ENCODE measurements around the gene HDDC2.

GRCh38 chr6:125252891-125253290, 48.9 kb downstream of the HDDC2 start:
- TF ChIP-seq CREB1 (CRISPR knock-in tag; IDR thresholded peaks at IDR 0.05): no peak
- TF ChIP-seq CTCF (IDR thresholded peaks at IDR 0.05): no peak
- no peak for TF ChIP-seq USF1 (CRISPR knock-in tag; IDR thresholded peaks at IDR 0.05)
- no peak for TF ChIP-seq ESRRA (CRISPR knock-in tag; IDR thresholded peaks at IDR 0.05; ENCODE audit: borderline replicate concordance)
- no peak for TF ChIP-seq GABPB1 (CRISPR knock-in tag; IDR thresholded peaks at IDR 0.05)
- no peak for TF ChIP-seq ZNF121 (CRISPR knock-in tag; IDR thresholded peaks at IDR 0.05)
- no peak for TF ChIP-seq NR1H2 (CRISPR knock-in tag; IDR thresholded peaks at IDR 0.05)
- TF ChIP-seq JUN (CRISPR knock-in tag; IDR thresholded peaks at IDR 0.05): no peak
- TF ChIP-seq E2F1 (CRISPR knock-in tag; IDR thresholded peaks at IDR 0.05): no peak
- no peak for TF ChIP-seq ZNF138 (CRISPR knock-in tag; conservative IDR thresholded peaks at IDR 0.05)
- TF ChIP-seq MAX (CRISPR knock-in tag; IDR thresholded peaks at IDR 0.05): no peak
